ENCODE results near the gene SMYD3. TPM values are rescaled to one million over a fixed set of nuclear protein-coding genes. Genes with fewer than 3 reads are reported as not detected.

SMYD3 gene
- total and polyA plus RNA-seq, 2 donors (not counting 3 experiments of a cell fraction or from before 2014, with no cell fraction given) = 16.0 to 32.1 TPM

GRCh38 chr1:245984390-245985155, 522.5 kb downstream of the SMYD3 start:
- BruUV-seq (replicated peaks) = no TSS peak
- Histone ChIP-seq H3K36me3 (ENCODE audit: control insufficient read depth in 2 of 2, extremely low read depth in 1 of 2, insufficient read depth in 2 of 2, low read length in 2 of 2) (no peaks in the 10 kb centered on the region), H3K9me1 (replicated peaks; ENCODE audit: control insufficient read depth, extremely low read depth, insufficient read depth, low read length) (no peaks in the 10 kb centered on the region), H3K27me3 (ENCODE audit: control insufficient read depth in 2 of 2, insufficient read depth in 2 of 2, low read length in 2 of 2) (no peaks in the 10 kb centered on the region), H3K4me2 (ENCODE audit: insufficient read depth, low read length) (no peak overlapping the region), H4K20me1 (replicated peaks; ENCODE audit: control insufficient read depth, extremely low read depth, insufficient read depth, low read length) (no peaks in the 10 kb centered on the region), H3K4me3 (replicated peaks in 1 of 3; ENCODE audit: insufficient read depth in 1 of 3, low read depth in 1 of 3, low read length in 3 of 3) (no peak overlapping the region), H3K4me1 (ENCODE audit: control insufficient read depth, extremely low read depth, insufficient read depth, low read length) (peaks cover 12% of the 10 kb centered on the region), H3K79me2 (ENCODE audit: control insufficient read depth, insufficient read depth, low read length) (no peaks in the 10 kb centered on the region), H2AFZ (ENCODE audit: low read depth, low read length) (no peak overlapping the region), H3K9ac (replicated peaks; ENCODE audit: extremely low read depth, insufficient read depth, low read length) (no peak overlapping the region), H3K9me3 (replicated peaks; ENCODE audit: control insufficient read depth, insufficient read depth, low read length) (no peaks in the 10 kb centered on the region), H3K27ac (ENCODE audit: insufficient read depth, low read depth, low read length) (no peak overlapping the region)
- intact Hi-C loops (cut with micrococcal nuclease) = no loop called here
- ChIA-PET CTCF (no interaction called here), POLR2A (no interaction called here)
- no peak for FAIRE-seq
- TF ChIP-seq MYC (IDR thresholded peaks at IDR 0.05; ENCODE audit: low read depth, low read length) (no peak), GATA2 (IDR thresholded peaks at IDR 0.05; ENCODE audit: insufficient read depth, insufficient read length, low read depth, low read length) (no peak), POLR2A (IDR thresholded peaks at IDR 0.05; ENCODE audit: low read depth, low read length) (no peak), POLR2AphosphoS5 (IDR thresholded peaks at IDR 0.05; ENCODE audit: insufficient read depth, low read depth, low read length) (no peak), MAX (IDR thresholded peaks at IDR 0.05; ENCODE audit: insufficient read depth, insufficient read length) (no peak), EZH2 (IDR thresholded peaks at IDR 0.05; ENCODE audit: borderline replicate concordance, low read depth, low read length, severe bottlenecking) (no peak), FOS (IDR thresholded peaks at IDR 0.05; ENCODE audit: borderline replicate concordance, insufficient read depth, low read length) (no peak), CTCF (IDR thresholded peaks at IDR 0.05; ENCODE audit: extremely low read depth in 1 of 2, insufficient read depth in 1 of 2, low read depth in 1 of 2, low read length in 2 of 2) (no peak), JUN (IDR thresholded peaks at IDR 0.05; ENCODE audit: borderline replicate concordance, insufficient read depth, insufficient read length, low read depth) (no peak)
- DNase-seq (ENCODE audit: low read depth, low spot score) = no peak
- dilution Hi-C loops (cut with MboI; ENCODE audit: extremely low pct_ligation_motif_present, low sequenced_read_pairs) = no loop called here
